GM20431 (cell line): ENCODE results near the gene CD209.

Experiments used
- in situ Hi-C: fragments of 300-500 bp; cut with MseI, MboI; formaldehyde crosslinking; loops from one replicate; pipeline ENCODE4 v1.15.0; 2020; ENCODE audit warnings: low sequenced_read_pairs; ENCODE audit not compliant: unreplicated experiment

Gene CD209

DNA sequence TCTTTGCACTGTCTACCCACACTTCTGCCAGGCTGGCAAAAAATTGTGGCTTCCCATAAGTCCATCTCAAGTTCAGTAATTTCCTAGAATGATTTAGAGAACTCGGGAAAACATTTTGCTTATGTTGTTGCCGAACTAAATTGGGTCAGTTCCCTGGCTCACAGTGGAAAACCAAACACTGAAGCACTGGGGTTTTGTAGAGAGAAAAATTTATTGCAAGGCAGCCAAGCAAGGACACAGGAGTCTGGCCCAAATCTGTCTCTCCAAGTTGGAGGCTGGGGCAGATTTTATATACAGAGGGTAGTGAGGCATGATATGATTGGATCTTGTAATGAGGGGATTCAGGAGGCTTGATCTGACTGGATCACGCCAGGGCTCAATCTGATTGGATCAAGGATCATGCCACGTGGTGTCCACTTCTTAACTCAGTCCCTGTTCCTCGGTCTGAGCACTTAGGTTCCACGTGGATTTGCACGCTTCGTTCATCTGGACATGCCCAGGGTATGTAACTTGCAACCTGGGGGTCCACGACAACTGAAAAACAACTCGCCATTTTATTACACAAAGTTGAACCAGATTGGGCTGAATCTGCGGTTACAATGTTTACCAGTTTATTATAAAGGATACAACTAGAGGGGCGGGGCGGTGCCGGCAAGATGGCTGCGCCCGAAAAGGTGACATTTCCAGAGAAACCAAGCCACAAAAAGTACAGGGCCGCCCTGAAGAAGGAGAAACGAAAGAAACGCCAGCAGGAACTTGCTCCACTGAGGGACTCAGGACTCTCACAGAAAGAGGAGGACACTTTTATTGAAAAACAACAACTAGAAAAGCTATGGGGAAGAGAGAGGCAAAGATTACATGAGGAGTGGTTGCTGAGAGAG lies 7.3 kb downstream of the CD209 start:
- in situ Hi-C loops: no loop called here

DNA sequence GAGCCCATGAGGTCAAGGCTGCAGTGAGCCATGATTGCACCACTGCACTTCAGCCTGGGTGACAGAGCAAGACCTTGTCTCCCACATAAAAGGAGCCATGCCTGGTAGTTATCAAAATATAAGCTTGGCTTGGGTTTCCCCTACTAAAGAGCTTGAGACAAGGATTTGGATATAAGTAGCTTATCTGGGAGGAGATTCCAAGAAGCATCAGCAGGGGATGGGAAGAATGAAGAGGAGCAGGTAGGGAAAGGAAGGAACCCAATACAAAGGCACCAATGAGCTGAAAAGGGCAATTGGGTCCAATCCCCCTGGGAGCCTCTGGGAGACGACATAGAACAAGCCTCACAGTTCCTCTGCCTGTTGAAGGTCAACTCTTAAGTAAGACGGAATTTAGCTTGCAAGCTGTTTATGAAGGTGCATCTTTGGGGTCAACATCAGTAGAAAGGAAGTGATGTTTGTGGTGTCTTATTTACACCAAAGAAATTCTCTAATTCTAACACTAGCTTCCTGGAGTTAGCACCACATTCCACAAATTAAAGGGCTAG lies 8.1 kb downstream of the CD209 start:
- in situ Hi-C loops: no loop called here

DNA sequence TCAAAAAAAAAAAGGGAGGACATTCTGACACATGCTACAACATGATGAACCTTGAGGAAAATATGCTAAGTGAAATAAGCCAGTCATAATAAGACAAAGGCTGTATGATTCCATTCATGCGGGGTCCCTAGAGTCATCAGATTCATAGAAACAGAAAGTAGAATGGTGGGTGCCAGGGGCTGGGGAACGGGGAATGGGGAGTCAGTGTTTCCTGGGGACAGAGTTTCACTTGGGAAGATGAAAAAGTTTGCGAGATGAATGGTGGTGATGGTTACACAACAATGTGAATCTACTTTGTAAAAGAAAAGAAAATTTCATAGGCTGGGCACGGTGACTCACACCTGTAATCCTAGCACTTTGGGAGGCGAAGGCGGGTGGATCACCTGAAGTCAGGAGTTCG lies 9.3 kb downstream of the CD209 start:
- in situ Hi-C loops: no loop called here

DNA sequence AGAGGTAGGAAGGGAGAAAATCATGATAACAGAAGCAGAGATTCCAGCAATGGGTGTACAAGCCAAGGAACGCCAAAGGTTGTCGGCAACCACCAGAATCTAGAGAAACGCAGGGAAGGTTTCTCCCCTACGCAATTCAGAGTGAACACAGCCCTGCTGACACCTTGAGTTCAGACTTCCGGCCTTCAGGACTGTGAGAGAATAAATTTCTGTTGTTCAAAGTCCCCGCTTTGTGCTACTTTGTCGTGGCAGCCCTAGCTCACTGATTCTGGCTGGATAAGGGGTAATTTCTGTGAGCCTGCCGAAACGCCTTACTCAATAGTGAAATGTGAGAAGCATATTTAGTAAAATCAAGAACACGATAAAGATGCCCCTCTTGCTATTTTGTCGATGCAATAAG lies 10.1 kb downstream of the CD209 start:
- in situ Hi-C loops: no loop called here

DNA sequence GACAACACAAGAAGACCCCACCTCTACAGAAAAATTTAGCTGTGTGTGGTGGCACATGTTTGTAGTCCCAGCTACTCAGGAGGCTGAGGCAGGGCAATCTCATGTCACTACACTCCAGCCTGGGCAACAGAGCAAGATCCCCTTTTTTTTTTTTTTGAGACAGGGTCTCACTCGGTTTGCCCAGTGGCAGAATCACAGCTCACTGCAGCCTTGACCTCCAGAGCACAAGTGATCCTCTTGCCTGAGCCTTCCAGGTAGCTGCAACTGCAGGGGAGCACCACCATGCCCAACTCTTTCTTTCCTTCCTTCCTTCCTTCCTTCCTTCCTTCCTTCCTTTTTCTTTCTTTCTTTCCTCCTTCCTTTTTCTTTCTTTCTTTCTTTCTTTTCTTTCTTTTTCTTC lies 11.2 kb downstream of the CD209 start:
- in situ Hi-C loops: no loop called here

DNA sequence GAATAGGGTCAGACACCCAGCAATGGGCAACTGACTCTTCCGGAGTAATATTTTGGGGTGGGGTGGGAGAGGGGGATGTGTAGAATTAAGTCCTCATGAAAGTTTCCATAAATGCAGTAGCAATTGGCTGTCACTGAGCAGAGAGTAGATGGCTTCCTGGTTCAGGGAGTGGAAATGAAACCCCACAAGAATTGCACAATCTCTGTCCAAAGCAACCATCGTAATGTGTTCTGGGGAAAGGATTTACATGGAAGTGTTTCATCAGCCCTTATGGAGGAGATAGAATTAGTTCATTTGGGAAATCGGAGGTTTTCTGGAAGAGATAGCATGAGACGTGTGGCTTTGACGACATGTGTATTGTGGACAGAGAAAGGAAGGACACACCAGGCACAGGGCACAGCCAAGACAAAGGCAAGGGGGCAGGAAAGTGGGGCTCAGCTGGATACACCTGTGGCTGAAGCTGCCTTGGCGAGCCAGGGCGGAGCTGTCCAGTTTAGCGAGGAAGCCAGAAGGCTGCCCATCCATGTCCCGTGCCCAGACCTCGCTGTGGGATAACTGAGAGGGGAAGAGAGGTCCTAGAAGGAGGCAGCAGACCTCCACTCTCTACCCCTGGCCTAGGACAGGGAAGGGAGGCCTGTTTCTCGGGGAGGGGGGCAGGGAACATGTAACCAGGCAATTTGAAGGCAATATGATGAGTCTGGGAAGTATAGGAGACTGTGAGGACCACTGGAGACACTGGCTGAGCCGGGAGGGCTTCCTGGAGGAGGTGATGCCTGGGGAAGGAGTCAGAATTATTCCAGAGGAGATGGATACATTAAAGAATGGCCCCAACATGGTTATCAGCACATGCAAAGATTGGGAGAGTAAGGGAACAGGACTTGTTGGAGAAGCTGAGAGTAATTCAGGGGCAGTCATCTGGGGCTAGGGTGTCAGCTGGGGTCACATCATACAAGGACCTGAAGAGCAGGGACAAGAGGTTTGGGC lies 12.8 kb downstream of the CD209 start:
- in situ Hi-C loops: no loop called here

DNA sequence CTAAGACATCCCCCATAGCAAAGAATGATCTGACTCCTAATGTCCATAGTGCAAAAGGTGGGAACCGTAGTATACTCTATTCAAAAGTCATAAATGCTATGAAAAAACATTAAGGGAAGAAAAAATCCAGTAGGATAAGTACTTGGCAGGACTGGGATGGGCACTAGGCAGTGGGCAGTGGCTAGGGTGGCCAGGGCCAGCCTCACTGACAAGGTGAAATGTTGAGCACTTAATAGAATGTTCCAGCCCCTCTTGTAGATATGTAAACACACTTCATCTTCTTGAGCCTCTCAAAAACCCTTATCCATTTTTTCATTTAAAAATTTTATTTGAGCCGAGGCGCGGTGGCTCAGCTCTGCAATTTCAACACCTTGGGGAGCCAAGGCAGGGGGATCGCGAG lies 14.0 kb downstream of the CD209 start:
- in situ Hi-C loops: no loop called here

DNA sequence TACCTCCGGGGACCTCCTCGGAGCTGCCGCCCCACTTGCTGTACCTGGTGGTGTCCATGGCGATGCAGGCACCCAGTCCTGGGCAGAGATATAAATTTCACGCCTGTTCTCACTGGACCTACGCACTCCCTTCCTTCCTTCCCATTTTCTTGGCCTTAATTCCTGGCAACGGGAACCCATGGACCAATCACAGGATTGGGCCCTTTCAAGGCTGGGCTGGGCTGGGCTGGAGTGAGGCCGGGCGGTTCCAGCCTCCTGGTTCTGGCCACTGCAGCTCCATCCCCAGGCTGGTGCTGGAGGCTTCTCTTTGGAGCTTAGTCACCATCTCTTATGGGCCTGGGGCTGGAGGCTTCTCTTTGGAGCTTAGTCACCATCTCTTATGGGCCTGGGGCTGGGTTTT lies 15.3 kb downstream of the CD209 start, which contains the start of gene CLEC4G:
Gene CLEC4G (minus strand): TSS at position 66 of the 400 bp plus-strand sequence. CDS start 8 bp downstream, at position 58.
- in situ Hi-C loops: no loop called here

DNA sequence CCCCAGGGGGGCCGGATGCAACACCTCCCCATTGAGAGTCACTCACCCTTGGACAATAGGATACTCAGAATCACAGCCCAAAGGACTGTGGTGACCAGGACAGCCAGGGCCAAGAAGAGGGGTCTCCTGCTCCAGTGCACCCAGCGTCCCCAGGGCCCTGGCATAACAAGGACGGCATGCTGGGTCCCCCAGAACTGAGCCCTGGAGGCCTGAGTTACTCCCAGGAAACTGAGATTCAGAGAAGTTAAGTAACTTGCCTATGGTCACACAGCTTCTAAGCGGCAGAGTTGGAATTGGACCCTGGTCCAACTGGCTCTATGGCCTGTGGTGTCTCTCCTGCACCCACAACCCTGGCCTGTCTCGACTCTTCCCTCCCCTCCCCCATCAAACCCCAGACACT lies 15.7 kb downstream of the CD209 start:
- in situ Hi-C loops: no loop called here

DNA sequence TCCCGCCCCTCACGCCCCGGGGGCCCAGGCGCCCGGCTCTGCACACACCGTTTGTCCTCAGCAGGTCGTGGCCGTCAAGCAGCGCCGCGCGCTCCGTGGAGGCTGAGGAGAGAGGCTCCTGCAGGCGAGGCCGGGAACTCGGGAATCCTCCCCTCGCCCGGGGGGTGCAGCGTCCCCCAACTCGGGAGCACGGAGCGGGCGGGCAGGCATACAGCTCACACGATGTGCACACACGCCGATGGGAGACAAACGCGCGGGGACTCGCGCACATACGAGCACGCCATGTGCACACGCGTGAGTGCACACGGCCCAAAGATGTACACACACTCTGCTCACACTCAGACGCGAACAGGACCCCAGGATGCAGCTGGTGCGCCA lies 16.1 kb downstream of the CD209 start:
- in situ Hi-C loops: no loop called here

DNA sequence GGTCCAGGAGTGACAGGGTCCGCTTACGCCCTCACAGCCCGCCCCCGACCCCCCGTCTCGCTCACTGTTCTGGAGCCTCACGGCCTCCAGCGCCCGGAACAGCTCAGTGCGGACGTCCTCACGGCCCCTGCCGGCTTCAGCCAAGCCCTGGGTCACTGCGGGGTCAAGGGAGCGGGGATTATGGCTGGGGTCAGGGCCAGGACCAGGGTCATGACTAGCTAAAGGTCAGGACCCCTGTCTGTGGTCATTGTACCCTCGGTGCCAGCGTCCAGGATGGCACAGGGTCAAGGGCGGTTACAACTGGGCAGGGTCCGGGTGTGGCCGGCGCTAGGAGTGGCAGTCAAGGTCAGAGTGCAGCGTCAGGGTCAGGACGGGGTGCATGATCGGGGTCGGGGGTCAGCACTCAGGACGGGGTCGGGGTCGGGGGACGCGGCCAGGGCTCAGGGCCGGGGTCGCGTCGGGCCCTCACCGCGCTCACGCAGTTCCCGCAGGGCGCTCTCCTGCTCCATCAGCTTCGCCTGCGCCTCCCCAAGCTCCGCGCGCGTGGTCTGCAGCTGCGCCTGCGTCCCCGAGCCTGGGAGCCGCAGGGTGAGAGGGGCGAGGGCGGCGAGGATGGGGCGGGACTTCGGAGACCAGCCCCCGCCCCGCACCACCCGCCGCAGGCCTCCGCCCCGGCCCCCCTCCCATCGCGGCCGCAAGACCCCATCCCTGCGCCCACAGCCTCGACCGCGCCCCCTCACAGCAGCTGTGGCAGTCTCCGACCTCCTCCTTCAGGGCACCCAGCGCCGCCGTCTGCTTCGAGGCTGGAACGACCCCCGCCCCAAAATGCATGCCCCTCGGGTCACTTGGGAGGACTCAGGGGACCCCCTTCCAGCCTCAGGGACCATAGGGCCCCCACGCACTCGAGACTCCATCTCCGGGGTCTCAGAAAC lies 16.8 kb downstream of the CD209 start:
- in situ Hi-C loops: no loop called here

DNA sequence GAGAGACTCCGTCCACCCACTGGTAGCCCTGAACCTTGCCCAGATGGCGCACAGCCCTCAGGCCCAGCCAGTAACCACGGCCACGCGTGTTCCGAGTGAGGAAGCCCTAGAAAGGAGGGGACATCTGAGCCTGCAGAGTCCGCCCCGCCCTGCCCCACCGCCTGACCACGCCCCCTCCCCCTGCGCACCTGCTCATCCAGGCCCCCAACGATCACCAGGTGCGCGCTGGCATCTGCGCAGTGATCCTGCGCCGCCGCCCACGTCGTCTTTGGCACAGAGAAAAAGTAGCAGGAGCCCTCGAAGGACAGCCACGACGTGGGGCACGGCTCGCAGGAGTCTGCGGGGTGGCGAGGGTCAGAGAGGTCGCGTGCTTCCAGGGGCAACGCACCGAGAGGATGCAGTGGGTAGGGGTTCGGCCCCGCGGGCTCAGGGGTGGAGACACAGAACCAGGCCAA lies 17.5 kb downstream of the CD209 start:
- in situ Hi-C loops: no loop called here

DNA sequence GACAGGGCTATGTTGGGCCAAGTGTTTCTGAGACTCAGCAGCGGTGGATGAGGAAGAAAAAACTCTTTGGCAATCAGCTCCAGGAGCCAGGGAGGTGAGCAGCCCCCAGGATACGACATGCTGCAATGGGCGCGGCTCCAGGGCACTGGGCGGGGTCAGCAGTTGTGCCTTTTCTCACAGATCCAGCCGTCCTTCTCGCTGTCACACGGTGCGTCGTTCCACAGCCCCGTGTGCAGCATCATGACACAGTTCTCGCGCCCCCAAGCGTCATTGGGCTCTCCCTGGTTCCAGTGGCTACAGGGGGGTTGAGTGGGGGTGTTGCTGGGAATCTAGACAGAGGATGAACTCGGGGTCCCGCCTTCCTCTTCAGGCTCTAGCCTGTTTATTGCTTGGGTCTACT lies 18.1 kb downstream of the CD209 start:
- in situ Hi-C loops: no loop called here

DNA sequence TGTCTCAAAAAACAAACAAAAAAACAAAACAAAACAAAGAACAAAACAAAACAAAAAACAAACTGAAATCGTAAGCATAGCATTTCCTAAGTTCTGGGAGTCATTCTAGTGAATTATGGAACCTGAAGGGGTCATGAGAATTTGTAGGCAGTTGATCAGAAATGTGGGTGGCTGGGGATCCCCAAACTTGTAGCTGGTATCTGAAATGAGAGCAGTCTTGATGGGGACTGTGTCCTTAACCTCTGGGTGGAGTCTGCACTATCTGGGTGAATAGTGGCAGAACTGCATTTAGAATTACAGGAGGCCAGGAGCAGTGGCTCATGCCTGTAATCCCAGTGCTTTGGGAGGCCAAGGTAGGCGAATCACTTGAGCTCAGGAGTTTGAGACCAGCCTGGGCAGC lies 21.5 kb downstream of the CD209 start:
- in situ Hi-C loops: no loop called here

DNA sequence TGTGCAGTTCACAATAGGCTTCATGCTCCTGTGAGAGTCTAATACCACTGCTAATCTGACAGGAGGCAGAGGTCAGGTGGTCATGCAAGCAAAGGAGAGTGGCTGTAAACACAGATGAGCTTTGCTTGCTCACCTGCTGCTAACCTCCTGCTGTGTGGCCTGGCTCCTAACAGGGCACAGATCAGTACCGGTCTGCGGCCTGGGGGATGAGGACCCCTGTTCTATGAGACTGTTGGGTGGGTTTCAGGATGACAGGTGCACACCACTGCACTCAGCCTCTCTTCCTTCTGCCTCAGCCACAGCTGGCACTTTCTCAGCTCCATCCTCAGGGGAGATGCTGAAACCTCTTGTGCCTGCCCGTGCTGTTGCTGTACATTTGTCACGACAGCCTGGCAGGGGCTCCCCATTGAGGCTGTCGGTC lies 25.1 kb downstream of the CD209 start:
- in situ Hi-C loops: no loop called here

DNA sequence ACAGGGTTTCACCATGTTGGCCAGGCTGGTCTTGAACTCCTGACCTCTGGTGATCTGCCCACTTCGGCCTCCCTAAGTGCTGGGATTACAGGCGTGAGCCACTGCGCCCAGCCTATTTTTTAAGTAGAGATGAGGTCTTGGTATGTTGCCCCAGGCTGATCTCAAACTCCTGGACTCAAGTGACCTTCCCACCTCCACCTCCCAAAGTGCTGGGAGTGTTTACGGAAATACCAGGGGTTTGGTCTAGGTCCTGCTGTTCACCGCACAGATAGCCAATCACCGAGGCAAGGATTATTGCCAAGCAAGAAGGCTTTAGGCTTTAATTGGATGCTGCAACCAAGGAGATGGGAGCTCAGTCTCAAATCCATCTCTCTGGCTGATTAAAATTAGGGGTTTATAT lies 27.0 kb downstream of the CD209 start:
- in situ Hi-C loops: no loop called here

DNA sequence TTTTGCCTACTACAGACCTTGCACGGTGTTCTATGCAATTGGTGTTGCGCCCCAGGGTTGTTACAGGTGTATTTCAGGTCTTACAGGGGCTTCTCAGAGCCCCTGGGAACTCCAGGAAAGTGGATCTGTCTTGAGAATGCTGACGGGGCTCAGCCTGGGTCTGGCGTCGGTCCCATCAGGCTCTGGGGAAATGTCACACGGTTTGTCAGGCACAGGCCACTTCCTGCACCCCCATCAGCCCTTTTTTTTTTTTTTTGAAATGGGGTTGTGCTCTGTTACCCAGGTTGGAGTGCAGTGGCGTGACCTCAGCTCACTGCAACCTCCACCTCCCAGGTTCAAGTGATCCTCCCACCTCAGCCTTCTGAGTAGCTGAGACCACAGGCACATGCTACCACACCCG lies 28.7 kb downstream of the CD209 start:
- in situ Hi-C loops: no loop called here

DNA sequence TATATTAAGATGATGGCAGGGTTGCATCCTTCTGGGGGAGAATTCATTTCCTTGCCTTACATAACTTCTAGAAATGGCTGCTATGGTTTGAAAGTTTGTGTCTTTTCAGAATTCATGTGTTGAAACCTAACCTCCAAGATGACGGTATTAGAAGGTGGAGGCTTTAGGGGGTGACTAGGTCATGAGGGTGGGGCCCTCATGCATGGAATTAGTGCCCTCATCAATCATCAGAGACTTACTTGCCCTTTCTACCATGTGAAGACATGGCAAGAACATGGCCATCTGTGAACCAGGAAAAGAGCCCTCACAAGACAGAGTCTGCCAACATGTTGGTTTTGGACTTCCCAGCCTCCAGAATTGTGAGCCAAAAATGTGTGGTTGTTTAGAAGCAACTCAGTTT lies 30.6 kb downstream of the CD209 start:
- in situ Hi-C loops: no loop called here

DNA sequence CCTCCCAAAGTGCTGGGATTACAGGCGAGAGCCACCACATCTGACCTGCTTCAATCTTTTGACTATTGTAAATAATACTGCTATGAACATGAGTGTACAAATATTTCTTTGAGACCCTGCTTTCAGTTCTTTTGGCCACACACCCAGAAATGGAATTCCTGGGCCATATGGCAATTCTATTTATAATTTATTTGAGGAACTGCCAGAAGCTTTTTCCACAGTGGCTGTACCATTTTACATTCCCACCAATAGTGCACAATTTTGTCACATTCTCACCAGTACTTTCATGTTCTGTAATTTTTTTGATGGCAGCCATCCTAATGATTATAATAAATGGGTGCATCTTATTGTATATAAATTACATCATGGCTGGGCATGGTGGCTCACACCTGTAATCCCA lies 31.7 kb downstream of the CD209 start:
- in situ Hi-C loops: no loop called here

DNA sequence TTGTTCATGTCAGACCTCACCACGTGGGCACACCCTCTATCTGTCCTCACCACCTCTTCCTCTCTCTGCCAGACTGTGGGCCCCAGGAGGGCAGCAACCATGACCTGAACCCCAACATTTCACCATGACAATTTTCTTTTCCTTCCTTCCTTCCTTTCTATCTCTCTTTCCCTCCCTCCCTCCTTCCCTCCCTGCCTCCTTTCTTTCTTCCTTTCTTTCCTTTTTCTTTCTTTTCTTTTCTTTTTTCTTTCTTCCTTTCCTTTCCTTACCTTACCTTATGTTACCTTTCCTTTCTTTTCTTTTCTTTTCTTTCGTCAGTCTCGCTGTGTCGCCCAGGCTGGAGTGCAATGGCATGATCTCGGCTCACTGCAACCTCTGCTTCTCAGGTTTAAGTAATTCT lies 36.7 kb downstream of the CD209 start:
- in situ Hi-C loops: no loop called here
